Transverse colon (tissue), 4 donors: ENCODE measurements around the gene FAM163A.

Experiments used
- CTCF ChIP-seq, 5 experiments: fragments of 200-600 bp in 3 of 5; fragments of 450-650 bp in 2 of 5; sonication (generic) in 3 of 5; IDR thresholded peaks; 1 replicate in 2 of 5; 2 replicates in 3 of 5; pipeline ENCODE4 v1.5.1; 2016 to 2017; ENCODE audit warnings: antibody characterized with exemption in 5 of 5, inconsistent platforms in 3 of 5, mild to moderate bottlenecking in 2 of 5, moderate library complexity in 1 of 5
- EP300 ChIP-seq: sonication (generic); formaldehyde crosslinking; IDR thresholded peaks from one replicate; pipeline ENCODE4 v1.6.1; 2017; ENCODE audit warnings: antibody characterized with exemption, low read depth
- POLR2A ChIP-seq: fragments of 450-650 bp; IDR thresholded peaks from one replicate; pipeline ENCODE4 v1.6.1; 2016; ENCODE audit warnings: antibody characterized with exemption, mild to moderate bottlenecking, moderate library complexity
- POLR2AphosphoS5 ChIP-seq, 3 donors: sonication (generic); formaldehyde crosslinking; IDR thresholded peaks; one replicate each; pipeline ENCODE4 v1.6.1; 2016; ENCODE audit warnings: antibody characterized with exemption in 3 of 3

GRCh38 chr1:179779645-179780272 lies 36.7 kb downstream of the FAM163A start:
- no peak for TF ChIP-seq CTCF (IDR thresholded peaks at IDR 0.05)
- TF ChIP-seq POLR2AphosphoS5 (IDR thresholded peaks at IDR 0.05) = no peak
- no peak for TF ChIP-seq POLR2A
- no peak for TF ChIP-seq EP300
